Measurements from ENCODE around the gene TUBB4B.

TUBB4B gene

GRCh38 chr9:137224830-137225694 is 16.0 kb upstream of the TUBB4B start, which contains the start of gene CYSRT1:
Gene CYSRT1 (plus strand): TSS chr9:137225174. CDS start chr9:137225622, 448 bp downstream.
- no peak for DNase-seq (ENCODE audit: low spot score)
- TF ChIP-seq CTCF (IDR thresholded peaks at IDR 0.05; ENCODE audit: borderline replicate concordance, control extremely low read depth, extremely low read depth, insufficient read depth, missing control alignments), result no peak
- in situ Hi-C loops (cut with MboI; ENCODE audit: low sequenced_read_pairs, unreplicated experiment), result loop anchor here (5.0 kb wide), 1 partner anchor 108 kb away; no protein-coding TSS in a partner anchor

- no peak for TF ChIP-seq CTCF (IDR thresholded peaks at IDR 0.05; ENCODE audit: borderline replicate concordance, control extremely low read depth, extremely low read depth, insufficient read depth, missing control alignments)
- DNase-seq (ENCODE audit: low spot score), result no peak
- in situ Hi-C loops (cut with MboI; ENCODE audit: low sequenced_read_pairs, unreplicated experiment), result loop anchor here (5.0 kb wide), 1 partner anchor 109 kb away; no protein-coding TSS in a partner anchor
Measured at GRCh38 chr9:137225699-137226331, 15.3 kb upstream of the TUBB4B start.

GRCh38 chr9:137226338-137227053 is 14.6 kb upstream of the TUBB4B start:
- DNase-seq (ENCODE audit: low spot score), result no peak
- in situ Hi-C loops (cut with MboI; ENCODE audit: low sequenced_read_pairs, unreplicated experiment), result loop anchor here (5.0 kb wide), 1 partner anchor 109 kb away; no protein-coding TSS in a partner anchor
- no peak for TF ChIP-seq CTCF (IDR thresholded peaks at IDR 0.05; ENCODE audit: borderline replicate concordance, control extremely low read depth, extremely low read depth, insufficient read depth, missing control alignments)

- TF ChIP-seq CTCF (IDR thresholded peaks at IDR 0.05; ENCODE audit: borderline replicate concordance, control extremely low read depth, extremely low read depth, insufficient read depth, missing control alignments), result peak; percentile 97
- DNase-seq (ENCODE audit: low spot score), result peak; percentile 89
- in situ Hi-C loops (cut with MboI; ENCODE audit: low sequenced_read_pairs, unreplicated experiment), result loop anchor here (5.0 kb wide), 1 partner anchor 110 kb away; no protein-coding TSS in a partner anchor
Measured at GRCh38 chr9:137227054-137227852, 13.8 kb upstream of the TUBB4B start, which contains the start of gene RNF224. Gene RNF224 (plus strand): TSS chr9:137227502. CDS start chr9:137228336, 834 bp downstream.

- no peak for DNase-seq (ENCODE audit: low spot score)
- in situ Hi-C loops (cut with MboI; ENCODE audit: low sequenced_read_pairs, unreplicated experiment), result loop anchor here (5.0 kb wide), 1 partner anchor 111 kb away; no protein-coding TSS in a partner anchor
- TF ChIP-seq CTCF (IDR thresholded peaks at IDR 0.05; ENCODE audit: borderline replicate concordance, control extremely low read depth, extremely low read depth, insufficient read depth, missing control alignments), result no peak
Measured at GRCh38 chr9:137227853-137228505, 13.1 kb upstream of the TUBB4B start.
